ENCODE data around the gene GPR78. TPM values are rescaled to one million over a fixed set of nuclear protein-coding genes. Genes with fewer than 3 reads are reported as not detected.

The GPR78 gene
- polyA plus RNA-seq, 1 of the 3 experiments (the other 2 are of a cell fraction): not detected

DNA sequence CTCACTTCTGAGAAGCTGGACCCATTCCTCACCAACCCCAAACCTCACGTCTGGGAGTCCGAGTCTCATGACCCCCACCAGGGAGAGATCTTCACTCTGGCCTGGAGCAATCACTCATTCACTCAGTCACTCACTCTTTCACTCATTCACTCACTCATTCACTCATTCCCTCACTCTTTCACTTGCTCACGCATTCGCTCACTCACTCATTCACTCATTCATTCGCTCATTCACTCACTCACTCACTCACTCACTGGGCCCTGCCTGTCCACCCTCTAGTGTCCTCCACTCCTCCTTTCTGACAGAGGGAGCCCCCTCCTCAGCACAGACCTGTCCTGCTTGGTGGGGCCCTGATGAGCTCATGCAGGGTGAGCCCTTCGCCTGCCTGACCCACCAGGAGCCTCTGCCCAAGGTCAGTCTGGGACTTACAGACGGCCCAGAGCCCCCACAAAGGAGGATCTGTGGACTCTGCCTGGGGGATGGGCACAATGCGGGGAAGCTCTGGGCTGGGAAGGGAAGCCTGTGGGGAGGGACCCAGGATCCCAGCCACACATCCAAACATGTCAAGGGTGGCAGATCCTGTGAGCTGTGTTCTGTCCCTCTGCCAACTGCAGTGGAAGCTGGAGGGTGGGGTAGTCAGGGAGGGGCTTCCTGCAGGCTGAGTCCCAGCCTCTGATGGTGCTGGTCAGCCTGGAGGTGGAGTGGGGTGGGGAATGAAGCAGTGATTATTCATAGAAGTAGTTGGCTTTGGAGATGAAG lies 30.8 kb downstream of the GPR78 start:
- Histone ChIP-seq H3K9me3 (no peaks in the 10 kb centered on the region), H3F3A (replicated peaks; ENCODE audit: insufficient read depth) (no peaks in the 10 kb centered on the region), H3K4me3 (ENCODE audit: low read depth in 2 of 2, low read length in 1 of 2) (no peak overlapping the region), H3K4me2 (no peak overlapping the region), H3K9ac (no peak overlapping the region), H3K36me3 (replicated peaks in 1 of 2; ENCODE audit: control insufficient read depth in 1 of 2, insufficient read depth in 2 of 2, low read length in 1 of 2) (no peaks in the 10 kb centered on the region), H3K27ac (ENCODE audit: low read depth in 2 of 2, low read length in 1 of 2) (no peak overlapping the region), H3K27me3 (ENCODE audit: insufficient read depth) (no peaks in the 10 kb centered on the region), H4K20me1 (ENCODE audit: insufficient read depth) (no peaks in the 10 kb centered on the region), H3K9me2 (no peaks in the 10 kb centered on the region), H2AFZ (ENCODE audit: low read depth) (no peak overlapping the region), H3K4me1 (ENCODE audit: control insufficient read depth in 1 of 2, insufficient read depth in 2 of 2, low read depth in 1 of 2, low read length in 1 of 2) (peaks cover 0 to 16% of the 10 kb centered on the region in 2 experiments; a peak in 1 of 4 replicates), H3K79me2 (ENCODE audit: insufficient read depth) (no peaks in the 10 kb centered on the region)
- WGBS (ENCODE audit: low lambda C conversion rate): 53% methylated on average over 8 of the region's 8 CpGs
- no peak for DNase-seq
- CTCF ChIA-PET: interaction anchor here (0.7 to 7.8 kb wide), 3 partner anchors 35 to 305 kb away, joined by 3 to 89 read pairs (median 4); no protein-coding TSS in a partner anchor
- POLR2A ChIA-PET: no interaction called here
- TF ChIP-seq RAD21 (IDR thresholded peaks at IDR 0.05; ENCODE audit: low read length): no peak
- no peak for TF ChIP-seq JUND (IDR thresholded peaks at IDR 0.05)
- TF ChIP-seq RXRA (IDR thresholded peaks at IDR 0.05; ENCODE audit: borderline replicate concordance, low read depth): no peak
- TF ChIP-seq SMC3 (IDR thresholded peaks at IDR 0.05; ENCODE audit: low read depth, low read length): no peak
- no peak for TF ChIP-seq GATA2 (CRISPR knock-in tag; IDR thresholded peaks at IDR 0.05)
- no peak for TF ChIP-seq FOXJ3 (CRISPR knock-in tag; IDR thresholded peaks at IDR 0.05)
- TF ChIP-seq YY1 (IDR thresholded peaks at IDR 0.05; ENCODE audit: low read depth): no peak

DNA sequence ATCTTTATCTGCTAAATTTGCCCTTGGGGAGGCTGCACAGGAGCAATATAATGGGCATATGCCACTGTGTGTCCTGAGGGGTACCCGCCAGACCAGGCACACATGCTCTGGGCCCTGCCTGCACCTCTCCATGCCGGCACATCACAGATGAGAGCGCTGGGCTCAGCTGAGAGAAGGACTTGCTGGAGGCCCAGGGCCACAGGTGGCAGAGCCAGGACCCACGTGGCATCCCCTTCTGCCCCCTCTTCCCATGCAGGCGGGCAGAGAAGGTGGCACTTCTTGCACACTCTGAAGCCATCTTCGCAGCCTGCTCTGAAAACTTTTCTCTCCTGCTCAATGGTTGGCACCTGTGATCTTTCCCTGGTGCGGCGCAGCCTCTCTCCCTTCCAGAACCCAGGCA lies 32.5 kb downstream of the GPR78 start:
- H3F3A ChIP-seq (replicated peaks; ENCODE audit: insufficient read depth): no peaks in the 10 kb centered on the region
- CTCF ChIA-PET: interaction anchor here (7.8 kb wide), 1 partner anchor 303 kb away, joined by 89 read pairs; no protein-coding TSS in a partner anchor
- POLR2A ChIA-PET: no interaction called here
- TF ChIP-seq SMC3 (IDR thresholded peaks at IDR 0.05; ENCODE audit: low read depth, low read length): no peak
- TF ChIP-seq JUND (IDR thresholded peaks at IDR 0.05): no peak
- TF ChIP-seq GABPA (IDR thresholded peaks at IDR 0.05; ENCODE audit: low read depth): no peak
- TF ChIP-seq ELF1 (IDR thresholded peaks at IDR 0.05): no peak
- TF ChIP-seq POLR2AphosphoS5 (IDR thresholded peaks at IDR 0.05; ENCODE audit: low read depth, low read length): no peak
- TF ChIP-seq, protein P1, sequence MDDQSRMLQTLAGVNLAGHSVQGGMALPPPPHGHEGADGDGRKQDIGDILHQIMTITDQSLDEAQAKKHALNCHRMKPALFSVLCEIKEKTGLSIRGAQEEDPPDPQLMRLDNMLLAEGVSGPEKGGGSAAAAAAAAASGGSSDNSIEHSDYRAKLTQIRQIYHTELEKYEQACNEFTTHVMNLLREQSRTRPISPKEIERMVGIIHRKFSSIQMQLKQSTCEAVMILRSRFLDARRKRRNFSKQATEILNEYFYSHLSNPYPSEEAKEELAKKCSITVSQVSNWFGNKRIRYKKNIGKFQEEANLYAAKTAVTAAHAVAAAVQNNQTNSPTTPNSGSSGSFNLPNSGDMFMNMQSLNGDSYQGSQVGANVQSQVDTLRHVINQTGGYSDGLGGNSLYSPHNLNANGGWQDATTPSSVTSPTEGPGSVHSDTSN (IDR thresholded peaks at IDR 0.05): no peak
- no peak for TF ChIP-seq YY1 (IDR thresholded peaks at IDR 0.05; ENCODE audit: low read depth)
- TF ChIP-seq, protein P2, sequence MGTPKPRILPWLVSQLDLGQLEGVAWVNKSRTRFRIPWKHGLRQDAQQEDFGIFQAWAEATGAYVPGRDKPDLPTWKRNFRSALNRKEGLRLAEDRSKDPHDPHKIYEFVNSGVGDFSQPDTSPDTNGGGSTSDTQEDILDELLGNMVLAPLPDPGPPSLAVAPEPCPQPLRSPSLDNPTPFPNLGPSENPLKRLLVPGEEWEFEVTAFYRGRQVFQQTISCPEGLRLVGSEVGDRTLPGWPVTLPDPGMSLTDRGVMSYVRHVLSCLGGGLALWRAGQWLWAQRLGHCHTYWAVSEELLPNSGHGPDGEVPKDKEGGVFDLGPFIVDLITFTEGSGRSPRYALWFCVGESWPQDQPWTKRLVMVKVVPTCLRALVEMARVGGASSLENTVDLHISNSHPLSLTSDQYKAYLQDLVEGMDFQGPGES (IDR thresholded peaks at IDR 0.05; ENCODE audit: low read depth, low read length): no peak
- no peak for DNase-seq
- no peaks in the 10 kb centered on the region for H4K20me1 ChIP-seq (ENCODE audit: insufficient read depth)
- H3K9me2 ChIP-seq: no peaks in the 10 kb centered on the region
- no peaks in the 10 kb centered on the region for H3K36me3 ChIP-seq (replicated peaks in 1 of 2; ENCODE audit: control insufficient read depth in 1 of 2, insufficient read depth in 2 of 2, low read length in 1 of 2)
- H3K27me3 ChIP-seq (ENCODE audit: insufficient read depth): peaks cover 7% of the 10 kb centered on the region; the same call in 1 of the 2 replicates
- H3K79me2 ChIP-seq (ENCODE audit: insufficient read depth): no peaks in the 10 kb centered on the region
- H3K27ac ChIP-seq (ENCODE audit: low read depth in 2 of 2, low read length in 1 of 2): no peak overlapping the region
- H2AFZ ChIP-seq (ENCODE audit: low read depth): no peak overlapping the region
- H3K9ac ChIP-seq: no peak overlapping the region
- H3K4me3 ChIP-seq (ENCODE audit: low read depth in 2 of 2, low read length in 1 of 2): no peak overlapping the region
- no peak overlapping the region for H3K4me2 ChIP-seq
- no peaks in the 10 kb centered on the region for H3K9me3 ChIP-seq
- peaks cover 0 to 20% of the 10 kb centered on the region in 2 experiments; a peak in 1 of 4 replicates for H3K4me1 ChIP-seq (ENCODE audit: control insufficient read depth in 1 of 2, insufficient read depth in 2 of 2, low read depth in 1 of 2, low read length in 1 of 2)
- 79% methylated on average over 4 of the region's 8 CpGs for WGBS (ENCODE audit: low lambda C conversion rate)

Data from SK-N-SH (cell line).